Ovary (tissue), 3 donors: ENCODE measurements around the gene KIF13A.

Experiments
- CTCF ChIP-seq, 3 donors: fragments of 450-650 bp in 2 of 3; fragments of 200-600 bp in 1 of 3; IDR thresholded peaks; one replicate each; pipeline versions ENCODE4 v1.5.1 to v1.8.0; 2016 to 2022; ENCODE audit warnings: antibody characterized with exemption in 3 of 3, mild to moderate bottlenecking in 1 of 3
- EP300 ChIP-seq: sonication (generic); formaldehyde crosslinking; IDR thresholded peaks from one replicate; pipeline ENCODE4 v1.6.1; 2017; ENCODE audit warnings: antibody characterized with exemption
- POLR2A ChIP-seq: fragments of 450-650 bp; IDR thresholded peaks from one replicate; pipeline ENCODE4 v1.6.1; 2017; ENCODE audit warnings: antibody characterized with exemption, mild to moderate bottlenecking, moderate library complexity
- donor health status: DM: no; HTN: no; CAD: no.

GRCh38 chr6:17894905-17895304 is 92.5 kb downstream of the KIF13A start:
- TF ChIP-seq CTCF (IDR thresholded peaks at IDR 0.05): no peak
- TF ChIP-seq POLR2A: no peak
- TF ChIP-seq EP300: no peak
